Measurements from ENCODE around the gene HTR1B.

HTR1B gene

GRCh38 chr6:77456531-77457248 is 6.6 kb downstream of the HTR1B start:
- DNase-seq: peak; percentile 98

DNA sequence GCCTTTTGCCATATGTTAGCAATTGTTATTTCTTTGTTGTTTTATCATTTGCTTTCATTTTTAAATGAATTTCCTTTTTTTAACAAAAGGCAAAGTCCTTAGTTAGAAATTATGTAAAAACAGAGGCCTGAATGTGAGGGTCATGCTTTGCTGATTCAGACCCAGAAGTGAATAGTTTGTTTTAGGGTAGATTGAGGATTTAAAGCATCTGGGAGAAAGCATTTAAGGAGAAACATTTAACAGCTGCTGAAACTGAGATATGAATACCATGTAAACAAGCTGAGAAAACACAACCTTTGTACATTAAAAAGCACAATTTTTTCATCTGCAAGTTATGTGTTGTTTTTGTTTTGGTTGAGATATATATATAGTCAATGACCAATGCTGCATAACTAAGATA is 8.0 kb downstream of the HTR1B start:
- DNase-seq: no peak

DNA sequence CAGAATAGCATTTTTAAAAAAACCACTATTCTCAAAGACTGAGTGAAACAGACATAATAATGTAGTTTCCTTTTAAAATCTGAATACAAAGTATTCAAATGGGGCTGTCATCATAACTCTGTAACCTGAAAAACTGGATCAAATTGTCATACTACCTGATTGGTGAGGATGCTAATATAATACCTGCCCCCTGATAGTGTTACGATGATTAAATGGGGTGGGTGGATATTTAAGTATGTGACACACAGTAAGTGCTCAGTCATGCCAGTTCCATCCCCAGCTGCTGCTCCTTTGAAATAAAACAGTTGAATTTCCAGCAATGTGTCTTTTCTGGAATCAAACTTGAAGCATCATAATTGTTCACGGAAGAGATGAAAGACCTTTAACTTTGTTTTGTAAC is 8.9 kb downstream of the HTR1B start:
- no peak for DNase-seq

DNA sequence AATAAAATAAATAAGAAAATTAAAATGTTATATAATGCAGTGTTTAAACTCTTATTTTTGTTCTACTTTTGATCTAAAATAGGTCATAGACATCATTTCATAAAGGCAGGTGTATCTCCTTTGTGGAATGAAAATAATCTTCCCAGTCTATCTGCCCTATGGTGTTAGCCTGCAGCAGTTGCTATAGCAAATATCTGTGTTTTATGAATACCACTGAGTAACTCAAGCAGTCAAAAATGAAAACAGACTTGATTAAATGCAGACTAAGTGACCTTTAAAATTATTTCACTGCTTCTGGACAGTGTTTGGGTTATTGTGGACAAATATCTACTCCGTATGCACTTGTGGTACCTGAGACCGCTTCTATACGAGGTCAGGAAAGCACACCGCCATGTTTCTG is 11.8 kb downstream of the HTR1B start:
- no peak for DNase-seq

GRCh38 chr6:77450924-77451323 is 12.4 kb downstream of the HTR1B start:
- peak; percentile 64 for DNase-seq

- no peak for DNase-seq
Observed at GRCh38 chr6:77448546-77448945, 14.7 kb downstream of the HTR1B start.

DNA sequence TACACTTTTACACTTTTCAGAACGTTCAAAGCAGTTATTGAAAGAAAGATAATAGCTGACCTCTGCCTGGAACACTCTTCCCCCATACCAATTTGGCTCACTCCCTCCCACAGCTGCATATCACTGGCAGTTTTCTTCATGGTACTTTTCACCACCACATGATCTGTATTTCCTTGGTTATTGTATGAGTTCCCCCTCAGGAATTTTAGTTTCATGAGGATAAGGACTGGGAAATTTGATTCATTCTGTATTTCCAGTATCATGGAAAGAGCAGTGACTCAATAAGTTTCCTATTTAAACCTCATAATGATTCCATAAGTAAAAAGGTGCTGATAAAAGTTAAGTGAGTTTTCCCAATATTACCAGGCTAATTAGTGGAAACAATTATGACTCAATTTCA is 16.0 kb downstream of the HTR1B start:
- DNase-seq: peak; percentile 74

DNA sequence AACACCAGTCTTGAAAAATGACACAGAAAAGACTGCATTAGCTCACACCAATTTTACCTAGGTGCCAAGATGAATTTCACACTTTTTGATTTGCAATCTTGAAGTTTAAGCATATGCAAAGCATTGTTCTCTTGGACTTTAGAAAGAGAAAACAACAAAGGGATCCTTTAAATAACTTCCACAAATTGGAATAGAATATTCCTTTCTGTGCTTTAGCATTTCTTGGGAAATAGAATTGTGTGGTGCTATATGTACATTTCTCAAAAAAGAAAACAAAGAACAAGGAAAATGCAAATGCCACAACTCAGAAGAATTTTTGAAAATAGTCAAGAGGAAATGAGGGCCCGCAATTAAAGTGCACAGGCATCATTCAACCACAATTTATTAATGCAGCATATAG is 17.0 kb downstream of the HTR1B start:
- DNase-seq: no peak

- no peak for DNase-seq
Observed at GRCh38 chr6:77445214-77445613, 18.1 kb downstream of the HTR1B start.

DNA sequence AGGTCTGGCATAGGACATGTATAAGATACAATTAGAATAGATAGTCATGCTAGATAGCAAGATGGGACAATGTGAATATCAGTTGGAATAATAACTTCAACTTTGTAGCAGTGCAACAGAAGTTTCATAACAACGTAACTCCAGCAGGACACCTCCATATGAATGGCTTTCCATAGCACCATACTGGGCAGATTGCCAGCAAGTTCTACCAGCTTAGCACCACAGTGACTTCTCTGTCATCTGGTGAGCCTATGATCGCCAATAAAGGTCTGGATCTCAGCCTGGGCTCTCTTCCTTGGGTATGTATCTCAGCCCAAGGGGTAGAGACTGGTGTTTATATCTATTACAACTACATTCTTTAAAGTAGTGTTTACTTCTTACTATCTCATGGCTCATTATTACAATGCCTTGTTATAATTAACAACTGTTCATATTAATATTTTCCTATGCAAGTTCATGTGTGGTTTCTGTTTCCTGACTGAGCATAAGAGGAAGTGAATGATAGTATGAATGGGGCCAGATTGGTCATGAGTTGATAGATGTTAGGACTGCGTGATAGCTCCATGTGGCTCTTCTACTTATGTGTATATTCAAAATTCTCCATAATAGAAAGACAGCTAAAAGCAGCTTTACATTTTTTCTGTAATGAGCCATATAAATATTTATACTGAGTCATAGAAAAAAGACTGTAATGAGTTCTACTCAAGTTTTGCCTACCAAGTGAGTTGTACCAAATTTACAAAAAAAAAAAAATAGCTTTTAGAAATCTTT is 22.9 kb downstream of the HTR1B start:
- DNase-seq: no peak

DNA sequence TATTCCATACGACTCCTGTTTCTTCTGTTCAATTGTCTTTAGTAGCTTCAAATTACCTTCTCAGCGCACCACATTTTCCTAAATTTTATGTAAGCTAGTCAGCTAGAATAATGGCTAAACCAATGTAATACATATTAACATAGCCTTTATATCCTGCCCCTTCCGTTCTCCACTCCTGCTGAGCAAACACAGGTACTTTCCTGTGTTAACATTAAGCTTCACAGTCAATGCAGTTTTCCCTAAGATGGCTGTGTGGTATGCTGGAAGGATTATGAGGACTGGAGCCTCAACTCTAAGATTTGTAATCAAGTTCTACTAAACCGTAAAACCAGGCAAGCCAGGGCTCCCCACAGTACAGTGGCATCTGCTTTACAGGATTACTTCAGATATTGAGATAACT is 29.4 kb downstream of the HTR1B start:
- DNase-seq: no peak

GRCh38 chr6:77430504-77430903 is 32.8 kb downstream of the HTR1B start:
- no peak for DNase-seq

DNA sequence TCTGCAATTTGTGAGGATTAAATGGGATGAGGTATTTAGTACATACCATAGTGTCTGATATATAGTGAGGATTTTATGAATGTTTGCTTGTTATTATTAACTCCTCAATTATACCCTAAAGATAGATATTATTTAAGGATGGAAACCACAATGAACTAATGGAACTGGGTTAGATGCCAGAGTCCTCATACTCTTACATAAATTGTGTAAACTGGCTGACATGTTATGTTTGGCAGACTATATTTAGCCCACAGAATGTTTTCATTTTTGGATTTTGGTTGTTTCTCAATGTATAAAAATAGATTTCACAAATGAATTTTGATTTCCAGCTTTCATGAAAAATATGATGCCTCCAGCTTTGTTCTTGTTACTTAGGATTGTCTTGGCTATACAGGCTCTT is 37.6 kb downstream of the HTR1B start:
- peak; percentile 74 for DNase-seq

DNA sequence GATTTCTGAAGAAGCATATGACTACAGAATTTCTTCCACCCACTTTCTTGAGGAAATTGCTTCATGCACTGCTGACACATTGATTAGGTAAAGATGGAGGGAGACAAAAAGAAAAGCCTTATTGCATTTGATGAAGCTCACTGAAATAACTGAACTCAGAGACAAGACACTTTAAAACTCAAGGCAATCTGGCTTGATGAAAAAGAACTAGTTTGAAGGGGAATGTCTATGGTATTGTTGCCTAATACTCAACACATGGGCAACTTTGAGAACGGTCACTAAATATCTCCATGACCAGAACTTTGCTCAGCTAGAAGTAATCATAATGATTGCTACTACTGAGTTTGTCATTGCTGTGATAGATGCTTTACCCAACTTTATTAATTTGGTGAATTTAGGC is 38.1 kb downstream of the HTR1B start:
- DNase-seq: no peak

- DNase-seq: no peak
Observed at GRCh38 chr6:77424761-77425160, 38.5 kb downstream of the HTR1B start.

DNA sequence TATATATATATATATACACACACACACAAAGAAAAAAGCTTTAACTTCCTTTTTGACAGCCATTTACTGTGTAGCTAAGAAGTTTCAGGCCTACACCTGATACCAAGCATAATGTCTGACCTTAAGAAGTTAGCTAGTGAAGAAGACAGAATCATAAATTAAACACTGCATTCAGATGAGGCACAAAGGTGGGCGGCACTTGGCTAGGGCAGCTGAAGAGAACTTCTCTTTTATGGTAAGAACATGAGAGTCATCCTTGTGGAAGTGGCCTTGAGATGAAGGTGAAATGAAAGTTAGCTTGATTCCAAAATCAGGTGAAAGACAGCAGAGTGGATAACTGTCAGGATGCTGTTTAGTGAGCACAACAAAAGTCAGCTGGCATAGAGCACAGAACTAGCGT is 46.5 kb downstream of the HTR1B start:
- no peak for DNase-seq

- no peak for DNase-seq
Observed at GRCh38 chr6:77415706-77416105, 47.6 kb downstream of the HTR1B start.

All from fibroblast of skin of scalp (primary cell).